H1 (cell line): ENCODE data around the gene GLTP. TPM values are rescaled to one million over a fixed set of nuclear protein-coding genes. Genes with fewer than 3 reads are reported as not detected.
A peak's percentile ranks its signal among the peaks of the same experiment; 100 is the strongest.

ENCODE experiments used
- CTCF ChIA-PET: fragments of 300-600 bp; sonication (Branson Sonifier 250); formaldehyde crosslinking; loops from one replicate; lab custom pipeline; 2021; ENCODE audit not compliant: partially characterized antibody; lab: Charles Lee
- POLR2A ChIA-PET: fragments of 300-600 bp; sonication (Branson Sonifier 250); formaldehyde crosslinking; loops from one replicate; lab custom pipeline; 2021; ENCODE audit warnings: inconsistent platforms; ENCODE audit not compliant: partially characterized antibody; lab: Charles Lee
- DNase-seq, 2 experiments: peaks; one replicate each; pipeline versions ENCODE4 v3.0.0 to v3.0.0-alpha.2; 2010 to 2022; ENCODE audit warnings: low spot score in 2 of 2, low read depth in 1 of 2, mixed read lengths in 1 of 2
- FAIRE-seq: peaks from 2 replicates; lab custom pipeline; 2011; peaks lifted over from hg19 to GRCh38; lab: Jason Lieb, UNC
- H2AFZ ChIP-seq: 2 replicates; pipeline ENCODE4 v1.8.1; 2012; ENCODE audit warnings: low read length, inconsistent platforms
- H2AK5ac ChIP-seq: 2 replicates; pipeline ENCODE4 v1.6.1; 2013; ENCODE audit warnings: low read depth, low read length
- H2BK120ac ChIP-seq: replicated peaks from 2 replicates; pipeline ENCODE3; 2013; ENCODE audit warnings: low read depth, low read length, inconsistent platforms
- H2BK12ac ChIP-seq: 2 replicates; pipeline ENCODE4 v1.6.1; 2013; ENCODE audit warnings: low read depth, low read length
- H2BK15ac ChIP-seq: 2 replicates; pipeline ENCODE4 v1.6.1; 2013; ENCODE audit warnings: low read length
- H2BK20ac ChIP-seq: 2 replicates; pipeline ENCODE4 v1.6.1; 2013; ENCODE audit warnings: low read length
- H2BK5ac ChIP-seq: 2 replicates; pipeline ENCODE4 v1.6.1; 2013; ENCODE audit warnings: low read depth, low read length
- H3K14ac ChIP-seq: 2 replicates; pipeline ENCODE4 v1.6.1; 2013; ENCODE audit warnings: inconsistent platforms; ENCODE audit not compliant: insufficient read length
- H3K18ac ChIP-seq: 2 replicates; pipeline ENCODE4 v1.6.1; 2013; ENCODE audit warnings: low read length; ENCODE audit errors: extremely low read depth
- H3K23ac ChIP-seq: 2 replicates; pipeline ENCODE4 v1.6.1; 2013; ENCODE audit warnings: inconsistent platforms; ENCODE audit not compliant: insufficient read length
- H3K23me2 ChIP-seq: 2 replicates; pipeline ENCODE4 v1.6.1; 2013; ENCODE audit warnings: low read depth, low read length
- H3K27ac ChIP-seq: 2 replicates; pipeline ENCODE4 v1.6.1; 2011; ENCODE audit warnings: low read depth, low read length, inconsistent platforms
- H3K27me3 ChIP-seq, 4 experiments: replicated peaks in 1 of 4; 1 replicate in 1 of 4; 2 replicates in 3 of 4; pipeline versions ENCODE4 v1.6.1 to v1.8.1; 2011 to 2013; ENCODE audit warnings: low read length in 3 of 4, mild to moderate bottlenecking in 3 of 4, inconsistent platforms in 2 of 4, mixed read lengths in 2 of 4, moderate library complexity in 1 of 4; ENCODE audit not compliant: control insufficient read depth in 3 of 4, insufficient read depth in 3 of 4; ENCODE audit errors: extremely low read depth in 1 of 4
- H3K36me3 ChIP-seq, 4 experiments: 2 replicates each; pipeline versions ENCODE4 v1.6.1 to v1.8.1; 2011 to 2013; ENCODE audit warnings: mild to moderate bottlenecking in 4 of 4, low read length in 3 of 4, moderate library complexity in 2 of 4, control low read depth in 1 of 4, inconsistent platforms in 1 of 4; ENCODE audit not compliant: insufficient read depth in 4 of 4, control insufficient read depth in 2 of 4
- H3K4ac ChIP-seq: replicated peaks from 2 replicates; pipeline ENCODE3; 2013; ENCODE audit warnings: low read length, low read depth, mixed read lengths, inconsistent platforms; ENCODE audit not compliant: insufficient read length
- H3K4me1 ChIP-seq, 4 experiments: replicated peaks in 1 of 4; 1 replicate in 1 of 4; 2 replicates in 3 of 4; pipeline versions ENCODE4 v1.6.1 to v1.8.1; 2011 to 2013; ENCODE audit warnings: low read length in 3 of 4, inconsistent platforms in 2 of 4, mixed read lengths in 1 of 4; ENCODE audit not compliant: insufficient read depth in 4 of 4, control insufficient read depth in 3 of 4
- H3K4me2 ChIP-seq, 2 experiments: 2 replicates each; pipeline versions ENCODE4 v1.6.1 to v1.8.1; 2011 to 2013; ENCODE audit warnings: low read depth in 2 of 2, low read length in 2 of 2, control low read depth in 1 of 2, inconsistent platforms in 1 of 2, mild to moderate bottlenecking in 1 of 2; ENCODE audit not compliant: insufficient read depth in 1 of 2
- H3K4me3 ChIP-seq, 4 experiments: fragments of 200-600, 300-600 bp in 1 of 4; sonication (generic), shearing (Covaris generic), sonication (Bioruptor Twin) in 1 of 4; 2 replicates each; pipeline versions ENCODE4 v1.5.1 to v1.8.1; 2011 to 2016; ENCODE audit warnings: low read length in 4 of 4, low read depth in 3 of 4, control low read depth in 2 of 4, inconsistent platforms in 2 of 4, mild to moderate bottlenecking in 2 of 4, mixed read lengths in 1 of 4, moderate library complexity in 1 of 4; ENCODE audit not compliant: insufficient read depth in 2 of 4; ENCODE audit errors: extremely low read depth in 1 of 4
- H3K56ac ChIP-seq: replicated peaks from 2 replicates; pipeline ENCODE3; 2013; ENCODE audit warnings: low read depth, mild to moderate bottlenecking, mixed read lengths, low read length, inconsistent platforms; ENCODE audit not compliant: insufficient read length
- H3K79me1 ChIP-seq: 2 replicates; pipeline ENCODE4 v1.6.1; 2013; ENCODE audit warnings: low read depth, low read length, control low read depth
- H3K79me2 ChIP-seq, 2 experiments: 2 replicates each; pipeline versions ENCODE4 v1.6.1 to v1.8.1; 2012 to 2013; ENCODE audit warnings: low read length in 2 of 2, mild to moderate bottlenecking in 2 of 2, inconsistent platforms in 1 of 2; ENCODE audit not compliant: insufficient read depth in 2 of 2, control insufficient read depth in 1 of 2
- H3K9ac ChIP-seq, 4 experiments: replicated peaks in 1 of 4; 1 replicate in 1 of 4; 2 replicates in 3 of 4; pipeline versions ENCODE4 v1.6.1 to v1.8.1; 2011 to 2013; ENCODE audit warnings: low read depth in 3 of 4, low read length in 3 of 4, control low read depth in 2 of 4, mild to moderate bottlenecking in 2 of 4, moderate library complexity in 2 of 4, inconsistent platforms in 1 of 4; ENCODE audit errors: extremely low read depth in 1 of 4
- H3K9me3 ChIP-seq, 2 experiments: 2 replicates each; pipeline versions ENCODE4 v1.6.1 to v1.8.1; 2012 to 2013; ENCODE audit warnings: mild to moderate bottlenecking in 2 of 2, moderate library complexity in 2 of 2, control low read depth in 1 of 2, inconsistent platforms in 1 of 2, low read depth in 1 of 2, low read length in 1 of 2, mixed read lengths in 1 of 2; ENCODE audit not compliant: insufficient read depth in 2 of 2
- H4K20me1 ChIP-seq, 2 experiments: replicated peaks in 1 of 2; 2 replicates each; pipeline versions ENCODE3 to v1.8.1; 2011 to 2013; ENCODE audit warnings: inconsistent platforms in 2 of 2, low read length in 2 of 2, mild to moderate bottlenecking in 1 of 2; ENCODE audit not compliant: insufficient read depth in 2 of 2, control insufficient read depth in 1 of 2
- H4K5ac ChIP-seq: 2 replicates; pipeline ENCODE4 v1.6.1; 2013; ENCODE audit warnings: low read length, low read depth, mixed read lengths, inconsistent platforms; ENCODE audit not compliant: insufficient read length
- H4K8ac ChIP-seq: 2 replicates; pipeline ENCODE4 v1.8.0; 2013; ENCODE audit warnings: mild to moderate bottlenecking, moderate library complexity, low read length, inconsistent platforms; ENCODE audit not compliant: insufficient read depth; ENCODE audit errors: extremely low read depth
- H4K91ac ChIP-seq: replicated peaks from 2 replicates; pipeline ENCODE3; 2013; ENCODE audit warnings: low read length, mixed read lengths, inconsistent platforms; ENCODE audit not compliant: insufficient read length
- BCL11A ChIP-seq, 2 experiments: IDR thresholded peaks; one replicate each; pipeline ENCODE4 v1.6.1; 2011; ENCODE audit warnings: low read depth in 2 of 2, low read length in 2 of 2, mild to moderate bottlenecking in 2 of 2
- CHD1 ChIP-seq: IDR thresholded peaks from 2 replicates; pipeline ENCODE4 v1.6.1; 2012; ENCODE audit warnings: low read depth, low read length, improper control_type of control experiment
- CHD2 ChIP-seq: IDR thresholded peaks from 2 replicates; pipeline ENCODE4 v1.6.1; 2012; ENCODE audit warnings: low read length, improper control_type of control experiment
- CTCF ChIP-seq, 3 experiments: IDR thresholded peaks; 1 replicate in 2 of 3; 2 replicates in 1 of 3; pipeline versions ENCODE4 v1.5.1 to v1.6.1; 2011; ENCODE audit warnings: low read length in 3 of 3, mild to moderate bottlenecking in 3 of 3, inconsistent platforms in 2 of 3, low read depth in 1 of 3, moderate library complexity in 1 of 3; ENCODE audit not compliant: insufficient read depth in 1 of 3; ENCODE audit errors: control extremely low read depth in 1 of 3
- EGR1 ChIP-seq: IDR thresholded peaks from 2 replicates; pipeline ENCODE4 v1.6.1; 2011; ENCODE audit warnings: low read depth, low read length, borderline replicate concordance
- HDAC2 ChIP-seq, 2 experiments: fragments of 300-600 bp in 1 of 2; sonication (generic) in 1 of 2; IDR thresholded peaks; 2 replicates each; pipeline ENCODE4 v1.6.1; 2011 to 2012; ENCODE audit warnings: low read depth in 2 of 2, low read length in 2 of 2, mild to moderate bottlenecking in 2 of 2, moderate library complexity in 2 of 2, borderline replicate concordance in 1 of 2, inconsistent platforms in 1 of 2
- KDM1A ChIP-seq: fragments of 200-600, 300-600 bp; sonication (generic); IDR thresholded peaks from 2 replicates; pipeline ENCODE4 v1.7.1; 2016; ENCODE audit warnings: mild to moderate bottlenecking, low read length, borderline replicate concordance
- POU5F1 ChIP-seq: IDR thresholded peaks from 2 replicates; pipeline ENCODE4 v1.6.1; 2011; ENCODE audit warnings: low read depth, mild to moderate bottlenecking, low read length, moderate library complexity
- RBBP5 ChIP-seq: IDR thresholded peaks from 2 replicates; pipeline ENCODE4 v1.7.1; 2012; ENCODE audit warnings: low read depth, mild to moderate bottlenecking, inconsistent platforms, low read length, moderate library complexity, borderline replicate concordance
- SIX5 ChIP-seq: IDR thresholded peaks from 2 replicates; pipeline ENCODE4 v1.6.1; 2011; ENCODE audit warnings: mild to moderate bottlenecking, low read depth, low read length
- SP4 ChIP-seq: IDR thresholded peaks from 2 replicates; pipeline ENCODE4 v1.6.1; 2012; ENCODE audit warnings: low read length, inconsistent platforms
- whole genome bisulfite sequencing, 2 experiments: shearing (Covaris generic) in 1 of 2; methylation state at CpG; one replicate each; pipeline versions ENCODE4 v1.1.6 to v1.1.7; 2013 to 2015; ENCODE audit warnings: low lambda C conversion rate in 2 of 2, mixed read lengths in 2 of 2, inconsistent platforms in 1 of 2, low coverage in 1 of 2, missing lambda C conversion rate in 1 of 2; ENCODE audit not compliant: insufficient replicate concordance in 2 of 2, insufficient coverage in 1 of 2, insufficient read length in 1 of 2; ENCODE audit errors: extremely low coverage in 1 of 2, missing lambda C conversion rate in 1 of 2; 5-methylcytosine and 5-hydroxymethylcytosine counted together
- polyA plus RNA-seq, 7 experiments: library from polyadenylated mRNA; depleted of rRNA in 3 of 7; stranded (reverse) in 5 of 7; unstranded in 2 of 7; fragments of >200 nt in 5 of 7; fragments of 200-250 nt in 2 of 7; gene quantifications; 1 replicate in 5 of 7; 2 replicates in 1 of 7; 4 replicates in 1 of 7; pipeline versions ENCODE4 v1.2.1 to v1.2.3, GENCODE V29; 2011 to 2013; ENCODE audit warnings: missing spikeins in 2 of 7, mixed read lengths in 2 of 7
- total RNA-seq: library from RNA; stranded (reverse); fragmentation: NEBNext Ultra II Directional; extraction: Animal tissue kit (Norgen Biotek cat#: 25700); gene quantifications from 2 replicates; pipeline ENCODE4 v1.2.1, GENCODE V29; 2021

The GLTP gene
- total and polyA plus RNA-seq, 2 of the 8 experiments (the other 6 are each of a cell fraction or from before 2014, with no cell fraction given): 9.8 to 26.1 TPM

GRCh38 chr12:109841356-109841755 is 39.0 kb downstream of the GLTP start:
- Histone ChIP-seq H4K8ac (no peak overlapping the region), H3K4me1 (peaks cover 0 to 7% (median 4%) of the 10 kb centered on the region in 4 experiments; a peak in 5 of 7 replicates), H4K5ac (no peak overlapping the region), H2BK20ac (no peak overlapping the region), H3K4me2 (no peak overlapping the region), H2BK120ac (no peak overlapping the region), H2BK15ac (no peak overlapping the region), H3K27ac (no peak overlapping the region), H3K9ac (no peak overlapping the region), H4K20me1 (no peaks in the 10 kb centered on the region), H3K9me3 (no peaks in the 10 kb centered on the region), H3K4me3 (no peak overlapping the region), H3K56ac (no peak overlapping the region), H2BK12ac (no peak overlapping the region), H4K91ac (no peak overlapping the region), H2AK5ac (no peak overlapping the region; the same call in 1 of the 2 replicates), H3K79me1 (no peaks in the 10 kb centered on the region), H3K18ac (no peak overlapping the region; the same call in 1 of the 2 replicates), H2BK5ac (no peak overlapping the region), H3K79me2 (no peaks in the 10 kb centered on the region), H2AFZ (no peak overlapping the region), H3K4ac (no peak overlapping the region), H3K14ac (no peak overlapping the region), H3K23ac (no peak overlapping the region), H3K23me2 (no peaks in the 10 kb centered on the region), H3K36me3 (no peaks in the 10 kb centered on the region), H3K27me3 (no peaks in the 10 kb centered on the region)
- WGBS, 2 experiments: 95% methylated on average over 9 of the region's 9 CpGs; no CpG with 5 or more reads in 1 of the 2 experiments
- DNase-seq (no peak), FAIRE-seq (no peak)
- ChIA-PET CTCF (interaction anchor here (0.6 to 10.9 kb wide), 18 partner anchors 8 to 170 kb away, joined by 3 to 183 read pairs (median 3); partner anchors contain the start of gene TRPV4), POLR2A (interaction anchor here (2.1 kb wide), 1 partner anchor 9 kb away, joined by 9 read pairs; the partner anchor contains the start of gene TRPV4)
- no peak for TF ChIP-seq EGR1
- TF ChIP-seq CHD2: no peak
- TF ChIP-seq SP4: no peak
- no peak for TF ChIP-seq BCL11A (IDR thresholded peaks at IDR 0.05; ENCODE audit: low read depth in 2 of 2, low read length in 2 of 2)
- TF ChIP-seq CHD1: no peak
- no peak for TF ChIP-seq RBBP5
- TF ChIP-seq SIX5: no peak
- TF ChIP-seq POU5F1: no peak
- TF ChIP-seq HDAC2 (IDR thresholded peaks at IDR 0.05; ENCODE audit: borderline replicate concordance in 1 of 2, low read depth in 2 of 2, low read length in 2 of 2): peak in 1 of 2 experiments; percentile 67; a peak in 1 of 4 replicates
- peak in 2 of 3 experiments; percentile 8 to 18; a peak in 2 of 4 replicates for TF ChIP-seq CTCF (IDR thresholded peaks at IDR 0.05; ENCODE audit: control extremely low read depth in 1 of 3, insufficient read depth in 1 of 3, low read depth in 1 of 3, low read length in 3 of 3)
- TF ChIP-seq KDM1A: peak; percentile 91
